Esophagus squamous epithelium (tissue), 4 donors: Measurements from ENCODE around the gene TAB2.

ENCODE experiments used
- POLR2A ChIP-seq, 4 donors: fragments of 450-650 bp; IDR thresholded peaks; one replicate each; pipeline ENCODE4 v1.6.1; 2017; ENCODE audit warnings: antibody characterized with exemption in 4 of 4, mild to moderate bottlenecking in 4 of 4, moderate library complexity in 3 of 4
- TF ChIP-seq, protein P1 (sequence below), 6 experiments: fragments of 450-650 bp in 4 of 6; fragments of 200-600 bp in 2 of 6; sonication (generic) in 2 of 6; IDR thresholded peaks; one replicate each; pipeline ENCODE4 v1.5.1; 2016 to 2019; ENCODE audit warnings: antibody characterized with exemption in 6 of 6, mild to moderate bottlenecking in 4 of 6, moderate library complexity in 4 of 6

DNA sequence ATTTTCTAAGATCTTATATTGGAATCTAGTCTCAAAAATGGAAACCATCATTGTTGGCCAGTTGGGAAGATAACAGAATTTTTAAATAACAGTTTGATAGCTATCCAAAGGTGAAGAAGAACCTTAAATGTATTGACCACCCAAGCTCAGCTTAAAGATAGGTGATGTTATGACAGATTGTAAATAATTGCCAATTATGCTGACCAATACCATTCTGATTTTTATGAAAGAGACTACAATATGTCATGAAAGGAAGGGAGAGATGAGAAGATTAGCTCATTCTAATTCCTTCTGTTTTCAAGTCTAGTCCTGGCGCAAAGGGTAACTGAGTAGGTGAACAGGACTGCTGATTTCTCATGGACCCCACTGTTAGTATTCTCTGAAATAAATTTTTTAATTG lies 5.7 kb upstream of the TAB2 start:
- TF ChIP-seq, protein P1, sequence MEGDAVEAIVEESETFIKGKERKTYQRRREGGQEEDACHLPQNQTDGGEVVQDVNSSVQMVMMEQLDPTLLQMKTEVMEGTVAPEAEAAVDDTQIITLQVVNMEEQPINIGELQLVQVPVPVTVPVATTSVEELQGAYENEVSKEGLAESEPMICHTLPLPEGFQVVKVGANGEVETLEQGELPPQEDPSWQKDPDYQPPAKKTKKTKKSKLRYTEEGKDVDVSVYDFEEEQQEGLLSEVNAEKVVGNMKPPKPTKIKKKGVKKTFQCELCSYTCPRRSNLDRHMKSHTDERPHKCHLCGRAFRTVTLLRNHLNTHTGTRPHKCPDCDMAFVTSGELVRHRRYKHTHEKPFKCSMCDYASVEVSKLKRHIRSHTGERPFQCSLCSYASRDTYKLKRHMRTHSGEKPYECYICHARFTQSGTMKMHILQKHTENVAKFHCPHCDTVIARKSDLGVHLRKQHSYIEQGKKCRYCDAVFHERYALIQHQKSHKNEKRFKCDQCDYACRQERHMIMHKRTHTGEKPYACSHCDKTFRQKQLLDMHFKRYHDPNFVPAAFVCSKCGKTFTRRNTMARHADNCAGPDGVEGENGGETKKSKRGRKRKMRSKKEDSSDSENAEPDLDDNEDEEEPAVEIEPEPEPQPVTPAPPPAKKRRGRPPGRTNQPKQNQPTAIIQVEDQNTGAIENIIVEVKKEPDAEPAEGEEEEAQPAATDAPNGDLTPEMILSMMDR (IDR thresholded peaks at IDR 0.05): no peak
- no peak for TF ChIP-seq POLR2A (IDR thresholded peaks at IDR 0.05)
